ENCODE measurements around the gene WIF1.

- no peak for TF ChIP-seq POLR2A (IDR thresholded peaks at IDR 0.05)
- TF ChIP-seq CTCF (IDR thresholded peaks at IDR 0.05), result no peak
Observed at GRCh38 chr12:65119063-65119462, 2.0 kb downstream of the WIF1 start.

Measured in uterus (tissue), 2 donors.